HepG2 (cell line): ENCODE measurements around the gene TM4SF1. TPM values are rescaled to one million over a fixed set of nuclear protein-coding genes. Genes with fewer than 3 reads are reported as not detected.

ENCODE experiments used
- FIP1L1 ChIP-seq: fragments of 200-400 bp; formaldehyde crosslinking; IDR thresholded peaks from 2 replicates; pipeline ENCODE4 v1.6.1; 2018; ENCODE audit warnings: low read depth, mild to moderate bottlenecking, low read length, moderate library complexity, borderline replicate concordance; ENCODE audit not compliant: insufficient read depth
- PAWR ChIP-seq: sonication (generic); formaldehyde crosslinking; IDR thresholded peaks from 2 replicates; pipeline ENCODE4 v1.4.0; 2020; ENCODE audit warnings: missing genetic modification reagents, mild to moderate bottlenecking, borderline replicate concordance
- RXRB ChIP-seq: IDR thresholded peaks from 2 replicates; pipeline ENCODE4 v1.6.1; 2016; ENCODE audit warnings: borderline replicate concordance, missing genetic modification reagents, missing compliant biosample characterization
- ZFP36L1 ChIP-seq: sonication (generic); formaldehyde crosslinking; IDR thresholded peaks from 2 replicates; pipeline ENCODE4 v1.8.0; 2022; ENCODE audit warnings: mild to moderate bottlenecking, missing genetic modification reagents, moderate library complexity
- ZNF572 ChIP-seq: sonication (generic); formaldehyde crosslinking; IDR thresholded peaks from 2 replicates; pipeline ENCODE4 v1.5.1; 2020; ENCODE audit warnings: mild to moderate bottlenecking, missing genetic modification reagents
- ZNF839 ChIP-seq: sonication (generic); formaldehyde crosslinking; IDR thresholded peaks from 2 replicates; pipeline ENCODE4 v1.4.0; 2020; ENCODE audit warnings: missing genetic modification reagents, mild to moderate bottlenecking, borderline replicate concordance
- polyA plus RNA-seq, 8 experiments: library from polyadenylated mRNA; depleted of rRNA in 3 of 8; stranded (reverse) in 7 of 8; unstranded in 1 of 8; fragments of >200 nt; fragmentation: Illumina TruSeq in 4 of 8; extraction: Trizol in 4 of 8; gene quantifications; 2 replicates each; pipeline versions ENCODE4 v1.2.1 to v1.2.3, GENCODE V29; 2011 to 2016; ENCODE audit warnings: low read depth in 4 of 8, missing spikeins in 1 of 8, mixed read lengths in 1 of 8; ENCODE audit not compliant: insufficient read depth in 1 of 8
- total RNA-seq, 5 experiments: library from RNA; depleted of rRNA; stranded (reverse); fragments of >200 nt; fragmentation: Illumina TruSeq; extraction: Trizol; gene quantifications; 2 replicates each; pipeline ENCODE4 v1.2.3, GENCODE V29; 2016; ENCODE audit warnings: low read depth in 1 of 5
- TF ChIP-seq, protein P1 (sequence below), 2 experiments: fragments of 450-650 bp in 1 of 2; sonication (generic) in 1 of 2; formaldehyde crosslinking in 1 of 2; IDR thresholded peaks; 2 replicates each; pipeline versions ENCODE4 v1.6.1 to v1.8.0; 2016 to 2022; ENCODE audit warnings: antibody characterized with exemption in 1 of 2, mild to moderate bottlenecking in 1 of 2, missing genetic modification reagents in 1 of 2
- TF ChIP-seq, protein P2 (sequence below): sonication (generic); formaldehyde crosslinking; IDR thresholded peaks from 2 replicates; pipeline ENCODE4 v1.4.0; 2020; ENCODE audit warnings: missing genetic modification reagents

The TM4SF1 gene
- total and polyA plus RNA-seq, 2 of the 13 experiments (the other 11 are each of a cell fraction or from before 2014, with no cell fraction given), result 431 to 1,359 TPM

DNA sequence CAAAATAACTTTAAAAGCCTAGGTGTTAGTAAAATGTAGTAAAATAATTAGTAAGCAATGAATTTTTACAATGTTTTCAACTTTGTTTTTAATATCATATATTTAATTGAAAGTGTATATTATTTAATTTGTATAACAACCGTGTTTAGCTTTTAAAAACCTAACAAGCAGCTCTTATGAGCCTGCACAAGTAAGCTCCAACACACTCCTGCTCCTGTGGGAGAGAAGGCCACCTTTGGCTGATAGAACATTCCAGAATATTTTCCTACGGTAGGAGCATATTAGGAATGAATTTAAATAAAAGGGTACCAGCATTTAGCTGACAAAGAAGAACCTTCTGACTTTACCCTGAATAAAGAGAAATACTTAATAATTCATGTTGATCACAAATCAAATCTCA is 40.3 kb upstream of the TM4SF1 start (continued):
- TF ChIP-seq, protein P1, sequence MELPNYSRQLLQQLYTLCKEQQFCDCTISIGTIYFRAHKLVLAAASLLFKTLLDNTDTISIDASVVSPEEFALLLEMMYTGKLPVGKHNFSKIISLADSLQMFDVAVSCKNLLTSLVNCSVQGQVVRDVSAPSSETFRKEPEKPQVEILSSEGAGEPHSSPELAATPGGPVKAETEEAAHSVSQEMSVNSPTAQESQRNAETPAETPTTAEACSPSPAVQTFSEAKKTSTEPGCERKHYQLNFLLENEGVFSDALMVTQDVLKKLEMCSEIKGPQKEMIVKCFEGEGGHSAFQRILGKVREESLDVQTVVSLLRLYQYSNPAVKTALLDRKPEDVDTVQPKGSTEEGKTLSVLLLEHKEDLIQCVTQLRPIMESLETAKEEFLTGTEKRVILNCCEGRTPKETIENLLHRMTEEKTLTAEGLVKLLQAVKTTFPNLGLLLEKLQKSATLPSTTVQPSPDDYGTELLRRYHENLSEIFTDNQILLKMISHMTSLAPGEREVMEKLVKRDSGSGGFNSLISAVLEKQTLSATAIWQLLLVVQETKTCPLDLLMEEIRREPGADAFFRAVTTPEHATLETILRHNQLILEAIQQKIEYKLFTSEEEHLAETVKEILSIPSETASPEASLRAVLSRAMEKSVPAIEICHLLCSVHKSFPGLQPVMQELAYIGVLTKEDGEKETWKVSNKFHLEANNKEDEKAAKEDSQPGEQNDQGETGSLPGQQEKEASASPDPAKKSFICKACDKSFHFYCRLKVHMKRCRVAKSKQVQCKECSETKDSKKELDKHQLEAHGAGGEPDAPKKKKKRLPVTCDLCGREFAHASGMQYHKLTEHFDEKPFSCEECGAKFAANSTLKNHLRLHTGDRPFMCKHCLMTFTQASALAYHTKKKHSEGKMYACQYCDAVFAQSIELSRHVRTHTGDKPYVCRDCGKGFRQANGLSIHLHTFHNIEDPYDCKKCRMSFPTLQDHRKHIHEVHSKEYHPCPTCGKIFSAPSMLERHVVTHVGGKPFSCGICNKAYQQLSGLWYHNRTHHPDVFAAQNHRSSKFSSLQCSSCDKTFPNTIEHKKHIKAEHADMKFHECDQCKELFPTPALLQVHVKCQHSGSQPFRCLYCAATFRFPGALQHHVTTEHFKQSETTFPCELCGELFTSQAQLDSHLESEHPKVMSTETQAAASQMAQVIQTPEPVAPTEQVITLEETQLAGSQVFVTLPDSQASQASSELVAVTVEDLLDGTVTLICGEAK (IDR thresholded peaks at IDR 0.05), result no peak
- TF ChIP-seq, protein P1 (CRISPR knock-in tag; IDR thresholded peaks at IDR 0.05), result no peak
- no peak for TF ChIP-seq ZNF839
- no peak for TF ChIP-seq PAWR
- TF ChIP-seq FIP1L1, result no peak
- TF ChIP-seq ZNF572, result no peak
- TF ChIP-seq, protein P2, sequence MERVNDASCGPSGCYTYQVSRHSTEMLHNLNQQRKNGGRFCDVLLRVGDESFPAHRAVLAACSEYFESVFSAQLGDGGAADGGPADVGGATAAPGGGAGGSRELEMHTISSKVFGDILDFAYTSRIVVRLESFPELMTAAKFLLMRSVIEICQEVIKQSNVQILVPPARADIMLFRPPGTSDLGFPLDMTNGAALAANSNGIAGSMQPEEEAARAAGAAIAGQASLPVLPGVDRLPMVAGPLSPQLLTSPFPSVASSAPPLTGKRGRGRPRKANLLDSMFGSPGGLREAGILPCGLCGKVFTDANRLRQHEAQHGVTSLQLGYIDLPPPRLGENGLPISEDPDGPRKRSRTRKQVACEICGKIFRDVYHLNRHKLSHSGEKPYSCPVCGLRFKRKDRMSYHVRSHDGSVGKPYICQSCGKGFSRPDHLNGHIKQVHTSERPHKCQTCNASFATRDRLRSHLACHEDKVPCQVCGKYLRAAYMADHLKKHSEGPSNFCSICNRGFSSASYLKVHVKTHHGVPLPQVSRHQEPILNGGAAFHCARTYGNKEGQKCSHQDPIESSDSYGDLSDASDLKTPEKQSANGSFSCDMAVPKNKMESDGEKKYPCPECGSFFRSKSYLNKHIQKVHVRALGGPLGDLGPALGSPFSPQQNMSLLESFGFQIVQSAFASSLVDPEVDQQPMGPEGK, result no peak
- TF ChIP-seq ZFP36L1 (CRISPR knock-in tag), result no peak
- TF ChIP-seq RXRB (CRISPR knock-in tag), result no peak
- TF ChIP-seq, all 625 proteins: peak for 0
